Progenitor cell of endocrine pancreas (in vitro differentiated cells): Measurements from ENCODE around the gene TBC1D2B. TPM values are rescaled to one million over a fixed set of nuclear protein-coding genes. Genes with fewer than 3 reads are reported as not detected.

Experiments used
- DNase-seq: peaks from one replicate; pipeline ENCODE4 v3.0.0; 2021; ENCODE audit warnings: low spot score; ENCODE audit not compliant: unreplicated experiment
- H3K27ac Mint-ChIP-seq: 2 replicates; pipeline ENCODE4 v1.8.0; 2021; ENCODE audit warnings: mild to moderate bottlenecking, moderate library complexity, mixed read lengths
- H3K27me3 Mint-ChIP-seq: 2 replicates; pipeline ENCODE4 v1.8.0; 2021; ENCODE audit warnings: mixed read lengths
- H3K36me3 Mint-ChIP-seq: 2 replicates; pipeline ENCODE4 v1.8.0; 2022; ENCODE audit warnings: mixed read lengths; ENCODE audit not compliant: insufficient read depth
- H3K4me1 Mint-ChIP-seq: 2 replicates; pipeline ENCODE4 v1.8.0; 2021; ENCODE audit warnings: low read depth, mixed read lengths
- H3K4me3 Mint-ChIP-seq: 2 replicates; pipeline ENCODE4 v1.8.0; 2021; ENCODE audit warnings: low read depth, mild to moderate bottlenecking, moderate library complexity, mixed read lengths
- H3K9me3 Mint-ChIP-seq: 2 replicates; pipeline ENCODE4 v1.8.0; 2021; ENCODE audit warnings: low read depth, mixed read lengths
- CTCF ChIP-seq: fragments of 200-600 bp; sonication (generic); IDR thresholded peaks from one replicate; pipeline ENCODE4 v1.5.0; 2021; ENCODE audit warnings: antibody characterized with exemption, mild to moderate bottlenecking; ENCODE audit not compliant: unreplicated experiment
- total RNA-seq: library from RNA; stranded (reverse); gene quantifications from 2 replicates; pipeline ENCODE4 v1.2.1, GENCODE V29; 2021

Gene TBC1D2B
- total RNA-seq, 1 donor from 2014 or later: 10.8 TPM

GRCh38 chr15:77985031-77985930, 92.2 kb downstream of the TBC1D2B start:
- no peak for TF ChIP-seq CTCF
- Mint-ChIP-seq H3K27ac (no peak overlapping the region), H3K36me3 (no peaks in the 10 kb centered on the region), H3K4me3 (no peak overlapping the region), H3K9me3 (no peaks in the 10 kb centered on the region), H3K27me3 (peaks cover 12% of the 10 kb centered on the region), H3K4me1 (peaks cover 1% of the 10 kb centered on the region)
- DNase-seq: no peak

GRCh38 chr15:77984446-77984861, 93.1 kb downstream of the TBC1D2B start:
- Mint-ChIP-seq H3K36me3 (no peaks in the 10 kb centered on the region), H3K9me3 (no peaks in the 10 kb centered on the region), H3K4me1 (peaks cover 1% of the 10 kb centered on the region), H3K27me3 (peaks cover 13% of the 10 kb centered on the region), H3K4me3 (no peak overlapping the region), H3K27ac (no peak overlapping the region)
- no peak for DNase-seq
- no peak for TF ChIP-seq CTCF

GRCh38 chr15:77983708-77984445, 93.6 kb downstream of the TBC1D2B start:
- H3K9me3 Mint-ChIP-seq: no peaks in the 10 kb centered on the region
- DNase-seq: no peak
- H3K4me1 Mint-ChIP-seq: peaks cover 1% of the 10 kb centered on the region
- H3K4me3 Mint-ChIP-seq: no peak overlapping the region
- peaks cover 13% of the 10 kb centered on the region for H3K27me3 Mint-ChIP-seq
- no peak overlapping the region for H3K27ac Mint-ChIP-seq
- TF ChIP-seq CTCF: no peak
- no peaks in the 10 kb centered on the region for H3K36me3 Mint-ChIP-seq

GRCh38 chr15:77983091-77983707, 94.3 kb downstream of the TBC1D2B start:
- Mint-ChIP-seq H3K27me3 (peaks cover 12% of the 10 kb centered on the region), H3K27ac (no peak overlapping the region), H3K36me3 (no peaks in the 10 kb centered on the region), H3K4me3 (no peak overlapping the region), H3K4me1 (peaks cover 1% of the 10 kb centered on the region), H3K9me3 (no peaks in the 10 kb centered on the region)
- no peak for TF ChIP-seq CTCF
- DNase-seq: no peak

- H3K4me1 Mint-ChIP-seq: peaks cover 1% of the 10 kb centered on the region
- no peak overlapping the region for H3K4me3 Mint-ChIP-seq
- no peak for TF ChIP-seq CTCF
- H3K27me3 Mint-ChIP-seq: peaks cover 10% of the 10 kb centered on the region
- no peaks in the 10 kb centered on the region for H3K36me3 Mint-ChIP-seq
- H3K27ac Mint-ChIP-seq: no peak overlapping the region
- no peak for DNase-seq
- no peaks in the 10 kb centered on the region for H3K9me3 Mint-ChIP-seq
Observed at GRCh38 chr15:77982127-77982490, 95.4 kb downstream of the TBC1D2B start.
